ENCODE data around the gene GALNT10.

GRCh38 chr5:154412925-154413324 lies 222.4 kb downstream of the GALNT10 start:
- no peak for TF ChIP-seq CTCF (IDR thresholded peaks at IDR 0.05)
- no peak for TF ChIP-seq POLR2A (IDR thresholded peaks at IDR 0.05)

Measured in lower leg skin (tissue), 3 donors.